Retinal pigment epithelial cell (primary cell): ENCODE measurements around the gene CIZ1.

Experiments used
- DNase-seq: peaks from one replicate; pipeline ENCODE4 v3.0.0-alpha.2; 2010; ENCODE audit warnings: low read depth
- H3K4me3 ChIP-seq: 2 replicates; pipeline ENCODE4 v1.5.1; 2011; ENCODE audit warnings: mild to moderate bottlenecking, low read length, control low read depth, moderate library complexity
- TF ChIP-seq, protein P1 (sequence below): conservative IDR thresholded peaks from 2 replicates; pipeline ENCODE4 v1.5.1; 2011; ENCODE audit warnings: low read depth, low read length, control low read depth, inconsistent platforms

CIZ1 gene

DNA sequence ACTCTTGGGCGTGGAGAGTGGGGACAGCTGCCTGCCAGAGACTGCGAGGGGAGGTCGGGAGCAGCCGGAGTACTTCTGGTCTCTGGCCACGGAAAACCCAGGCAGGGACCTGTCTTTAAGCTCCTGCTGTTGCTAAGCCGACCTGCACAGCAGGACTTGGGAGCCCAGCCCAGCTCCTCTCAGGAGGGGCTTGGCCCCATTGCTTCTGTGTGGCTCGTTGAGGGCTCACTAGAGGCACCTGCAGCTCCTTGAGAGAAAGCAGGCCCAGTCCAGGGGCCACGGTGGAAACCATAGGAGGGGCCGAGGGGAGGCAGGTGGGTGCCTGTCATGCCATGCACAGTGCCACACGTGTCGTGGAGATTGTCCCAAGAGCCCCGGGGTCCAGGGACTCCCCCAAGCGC is 45.4 kb downstream of the CIZ1 start:
- TF ChIP-seq, protein P1, sequence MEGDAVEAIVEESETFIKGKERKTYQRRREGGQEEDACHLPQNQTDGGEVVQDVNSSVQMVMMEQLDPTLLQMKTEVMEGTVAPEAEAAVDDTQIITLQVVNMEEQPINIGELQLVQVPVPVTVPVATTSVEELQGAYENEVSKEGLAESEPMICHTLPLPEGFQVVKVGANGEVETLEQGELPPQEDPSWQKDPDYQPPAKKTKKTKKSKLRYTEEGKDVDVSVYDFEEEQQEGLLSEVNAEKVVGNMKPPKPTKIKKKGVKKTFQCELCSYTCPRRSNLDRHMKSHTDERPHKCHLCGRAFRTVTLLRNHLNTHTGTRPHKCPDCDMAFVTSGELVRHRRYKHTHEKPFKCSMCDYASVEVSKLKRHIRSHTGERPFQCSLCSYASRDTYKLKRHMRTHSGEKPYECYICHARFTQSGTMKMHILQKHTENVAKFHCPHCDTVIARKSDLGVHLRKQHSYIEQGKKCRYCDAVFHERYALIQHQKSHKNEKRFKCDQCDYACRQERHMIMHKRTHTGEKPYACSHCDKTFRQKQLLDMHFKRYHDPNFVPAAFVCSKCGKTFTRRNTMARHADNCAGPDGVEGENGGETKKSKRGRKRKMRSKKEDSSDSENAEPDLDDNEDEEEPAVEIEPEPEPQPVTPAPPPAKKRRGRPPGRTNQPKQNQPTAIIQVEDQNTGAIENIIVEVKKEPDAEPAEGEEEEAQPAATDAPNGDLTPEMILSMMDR = no peak
- H3K4me3 ChIP-seq = no peak overlapping the region

DNA sequence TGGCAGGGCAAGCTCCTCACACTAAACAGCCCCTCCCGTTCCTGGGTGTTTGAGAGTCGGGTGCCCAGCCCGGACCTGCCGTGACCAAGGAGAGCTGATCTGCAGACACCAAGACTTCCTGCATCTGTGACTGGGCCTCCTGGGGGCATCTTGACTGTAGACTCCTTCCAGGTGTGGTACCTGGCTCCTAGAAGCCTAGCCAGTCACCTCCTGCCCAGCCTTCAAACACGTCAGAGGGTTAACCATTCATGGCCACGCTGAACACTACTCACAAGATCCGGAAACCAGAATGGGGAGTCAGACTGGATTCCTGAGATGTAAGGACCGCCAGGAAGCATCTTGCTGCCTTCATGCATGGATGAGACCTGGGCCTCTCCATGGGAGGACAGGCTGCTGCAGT is 45.8 kb downstream of the CIZ1 start:
- H3K4me3 ChIP-seq = no peak overlapping the region
- DNase-seq = no peak
- TF ChIP-seq, protein P1 = no peak

More for the DNA sequence above, 45.4 kb downstream of the CIZ1 start:
- DNase-seq = no peak

DNA sequence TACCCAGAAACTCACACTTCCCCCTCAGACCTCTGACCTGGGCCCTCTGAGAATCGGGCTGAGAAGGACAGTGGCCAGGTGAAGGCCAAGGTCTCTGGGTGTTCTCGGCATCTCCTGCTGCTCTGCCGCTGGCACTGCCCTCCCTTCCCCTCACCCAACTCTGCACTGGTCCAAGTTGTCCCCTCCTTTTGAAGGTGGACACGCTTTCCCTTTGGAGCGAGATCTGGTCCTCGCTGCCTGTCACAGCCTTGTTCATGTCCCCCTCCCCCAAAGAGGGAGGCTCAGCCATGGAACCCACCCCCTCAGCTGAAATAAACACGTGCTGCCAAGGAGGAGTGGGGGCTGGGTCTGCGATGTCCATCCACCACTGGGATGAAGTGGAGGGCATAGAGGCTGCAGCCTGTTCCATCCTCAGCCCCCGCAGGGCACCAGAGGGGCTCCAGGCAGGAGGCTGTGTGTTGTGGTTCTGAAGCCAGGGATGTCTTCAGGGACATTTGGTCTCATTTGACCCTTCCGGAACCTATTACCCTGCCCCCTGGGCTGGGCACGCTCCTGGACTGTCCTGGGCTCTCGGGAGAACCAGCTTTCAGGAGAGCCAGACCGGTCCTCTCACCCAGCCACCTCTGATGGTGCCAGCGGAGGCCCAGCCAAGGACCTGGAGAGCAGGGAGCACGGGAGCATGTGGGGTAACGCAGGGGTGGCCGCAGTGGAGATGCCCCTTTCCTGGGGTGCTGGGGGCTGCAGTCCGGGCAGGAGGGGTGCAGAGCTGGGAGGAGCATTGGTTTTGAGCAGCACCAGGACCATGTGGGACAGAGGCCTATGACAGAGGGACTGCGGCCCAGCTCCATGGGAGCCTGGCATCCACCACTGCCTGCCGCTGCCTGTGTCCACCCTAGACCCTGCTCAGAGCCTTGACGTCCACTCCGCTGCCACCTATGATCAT is 46.9 kb downstream of the CIZ1 start:
- DNase-seq = no peak
- TF ChIP-seq, protein P1 = no peak
- no peak overlapping the region for H3K4me3 ChIP-seq

DNA sequence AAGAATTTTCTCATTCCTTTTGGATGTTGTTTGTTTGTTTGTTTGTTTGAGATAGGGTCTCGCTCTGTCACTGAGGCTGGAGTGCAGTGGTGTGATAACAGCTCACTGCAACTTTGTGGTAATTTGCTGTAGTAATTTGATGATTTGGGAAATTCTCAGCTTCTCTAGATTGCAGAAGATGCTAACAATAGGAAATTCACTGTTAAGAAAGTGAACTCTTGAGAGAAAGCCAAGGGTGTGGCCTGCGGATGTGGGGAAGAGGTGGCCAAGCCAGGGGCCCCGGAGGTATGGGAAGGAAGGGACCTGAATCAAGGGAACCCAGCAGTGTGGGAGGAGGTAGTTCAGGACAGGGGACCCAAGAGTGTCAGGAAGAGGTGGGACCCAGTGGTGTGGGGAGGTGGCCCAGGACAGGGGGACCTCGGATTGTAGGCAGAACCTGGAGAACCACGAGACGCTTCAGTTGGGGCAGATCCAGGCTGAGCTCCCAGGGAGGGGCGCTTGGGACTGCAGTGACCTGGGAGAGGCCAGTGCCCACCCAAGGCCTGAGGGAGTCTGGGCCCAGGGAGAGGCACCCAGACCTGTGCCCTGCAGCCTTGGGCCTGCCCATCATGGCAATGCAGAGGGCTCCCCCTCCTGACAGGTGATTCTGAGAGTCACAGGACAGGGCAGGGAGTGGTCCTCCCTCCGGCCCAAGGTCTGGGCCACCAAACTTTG is 47.7 kb downstream of the CIZ1 start:
- no peak overlapping the region for H3K4me3 ChIP-seq
- DNase-seq = no peak
- TF ChIP-seq, protein P1 = no peak

DNA sequence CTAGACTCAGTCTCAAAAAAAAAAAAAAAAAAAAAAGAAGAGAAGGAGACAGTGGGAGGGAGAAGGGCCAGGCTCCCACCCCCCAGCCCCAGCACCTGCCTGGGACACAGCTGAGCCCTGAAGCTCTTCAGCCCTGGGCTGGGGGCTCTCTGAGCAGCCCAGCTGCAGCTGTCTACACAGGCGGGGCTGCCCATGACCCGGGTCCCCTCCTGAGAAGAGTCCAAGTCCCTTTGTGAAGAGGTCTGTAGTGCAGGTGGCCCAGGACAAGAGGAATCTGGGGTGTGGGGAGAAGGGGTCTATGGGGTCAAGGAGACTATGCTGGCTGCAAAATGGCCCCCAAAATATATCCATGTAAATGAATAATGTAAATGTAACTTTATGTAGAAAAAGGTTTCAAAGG is 48.8 kb downstream of the CIZ1 start:
- H3K4me3 ChIP-seq = no peak overlapping the region
- TF ChIP-seq, protein P1 = no peak
- no peak for DNase-seq

DNA sequence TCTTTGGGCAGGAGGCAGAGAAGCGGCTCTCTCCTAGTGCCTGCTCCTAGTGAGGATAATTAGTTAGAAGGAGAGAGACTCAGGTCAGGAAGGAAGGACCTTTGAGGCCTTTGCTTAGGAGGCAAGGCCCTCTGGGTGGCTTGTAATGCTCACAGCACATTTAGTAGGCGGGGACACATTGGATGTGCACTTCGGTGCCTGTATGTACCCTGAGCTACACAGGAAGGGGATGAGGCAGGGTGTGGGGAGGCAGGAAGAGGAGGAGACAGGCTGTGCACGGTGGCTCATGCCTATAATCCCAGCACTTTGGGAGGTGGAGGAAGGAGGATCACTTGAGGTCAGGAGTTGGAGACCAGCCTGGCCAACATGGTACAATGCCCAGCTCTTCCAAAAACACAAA is 49.3 kb downstream of the CIZ1 start:
- no peak for DNase-seq
- TF ChIP-seq, protein P1 = no peak
- H3K4me3 ChIP-seq = no peak overlapping the region
